Right lobe of liver (tissue), 6 donors: ENCODE measurements around the gene ORMDL1. TPM values are rescaled to one million over a fixed set of nuclear protein-coding genes. Genes with fewer than 3 reads are reported as not detected.
A peak's percentile ranks its signal among the peaks of the same experiment; 100 is the strongest.
"Not testable (repeated sequence)": the region's sequence is repeated elsewhere in the genome, so short reads cannot be mapped to it uniquely, and the experiment has no call there.

Experiments used
- ATAC-seq, 4 donors: fragments of 200-7000 bp; cut with Tn5 transposase; one replicate each; pipeline ENCODE4 v1.9.1; 2020; ENCODE audit warnings: mild to moderate bottlenecking in 4 of 4, moderate library complexity in 4 of 4
- DNase-seq, 3 donors: peaks; one replicate each; pipeline ENCODE4 v3.0.0-alpha.2; 2020
- H3K27ac ChIP-seq, 3 donors: fragments of 200-600 bp; one replicate each; pipeline ENCODE4 v1.8.0; 2022
- H3K27me3 ChIP-seq, 2 donors: fragments of 200-600 bp; one replicate each; pipeline ENCODE4 v1.8.0; 2022
- H3K36me3 ChIP-seq, 4 donors: fragments of 200-600 bp; sonication (generic) in 1 of 4; one replicate each; pipeline versions ENCODE4 v1.5.1 to v1.8.0; 2017 to 2022; ENCODE audit warnings: control low read depth in 1 of 4
- H3K4me1 ChIP-seq, 4 donors: fragments of 200-600 bp; sonication (generic) in 1 of 4; one replicate each; pipeline versions ENCODE4 v1.5.1 to v1.8.0; 2017 to 2022; ENCODE audit warnings: control low read depth in 1 of 4
- H3K4me3 ChIP-seq, 3 donors: fragments of 200-600 bp; one replicate each; pipeline ENCODE4 v1.8.0; 2022
- H3K9me3 ChIP-seq, 4 donors: fragments of 200-600 bp; sonication (generic) in 1 of 4; one replicate each; pipeline versions ENCODE4 v1.5.1 to v1.8.0; 2017 to 2022; ENCODE audit warnings: control low read depth in 1 of 4
- CTCF ChIP-seq, 4 donors: fragments of 200-600 bp in 3 of 4; fragments of 450-650 bp in 1 of 4; IDR thresholded peaks; one replicate each; pipeline versions ENCODE4 v1.5.1 to v1.8.0; 2016 to 2022; ENCODE audit warnings: antibody characterized with exemption in 4 of 4, mild to moderate bottlenecking in 2 of 4
- POLR2A ChIP-seq: fragments of 450-650 bp; IDR thresholded peaks from one replicate; pipeline ENCODE4 v1.6.1; 2017; ENCODE audit warnings: antibody characterized with exemption, mild to moderate bottlenecking
- WGBS: methylation state at CpG from one replicate; pipeline ENCODE4 v1.1.6; 2018; ENCODE audit warnings: low coverage, low lambda C conversion rate; ENCODE audit not compliant: insufficient coverage; ENCODE audit errors: missing lambda C conversion rate; 5-methylcytosine and 5-hydroxymethylcytosine counted together
- intact Hi-C, 2 donors: fragments of 100-400 bp; cut with DNase I; formaldehyde crosslinking; loops; one replicate each; pipeline versions ENCODE4 v1.11.2 to v1.14.1; 2022
- total RNA-seq, 6 experiments: library from RNA; depleted of rRNA in 2 of 6; stranded (reverse); fragments of >200 nt in 2 of 6; fragmentation: NEBNext Ultra II Directional in 3 of 6; extraction: Animal tissue kit (Norgen Biotek cat#: 25700) in 3 of 6; gene quantifications; one replicate each; pipeline versions ENCODE4 v1.1.0 to v1.2.4, GENCODE V29; 2016 to 2023
- donor health status: DM: no; HTN: yes; CAD: no.
- donor health status: DM: no; HTN: no; CAD: no.
- donor health status: DM: no; HTN: no; CAD: no.
- donor health status: DM: no; HTN: yes; CAD: no.
- donor health status: DM: no; HTN: yes; CAD: no.

The ORMDL1 gene
- total RNA-seq, 6 experiments from 2014 or later = 19.1 to 46.1 (median 28.7) TPM

- ATAC-seq = no peak
- TF ChIP-seq CTCF (IDR thresholded peaks at IDR 0.05) = no peak
- TF ChIP-seq POLR2A = no peak
- DNase-seq = no peak
- Histone ChIP-seq H3K27me3 (no peaks in the 10 kb centered on the region), H3K27ac (no peak overlapping the region), H3K4me1 (peaks cover 0 to 13% (median 0%) of the 10 kb centered on the region in 4 donors), H3K9me3 (no peaks in the 10 kb centered on the region), H3K36me3 (no peaks in the 10 kb centered on the region), H3K4me3 (no peak overlapping the region)
- 74% methylated on average over 4 of the region's 4 CpGs for WGBS
- intact Hi-C loops = loop anchor here in 1 of 2 donors (10.0 kb wide), 1 partner anchor 99 kb away; the partner anchor contains the start of gene ASNSD1
Observed at GRCh38 chr2:189763908-189764661, 20.1 kb downstream of the ORMDL1 start.

GRCh38 chr2:189762551-189763298 lies 21.4 kb downstream of the ORMDL1 start, which contains the start of gene OSGEPL1:
Gene OSGEPL1, minus strand, starts transcription at chr2:189762792. Its CDS starts 1,152 bp downstream, at chr2:189761640.
- intact Hi-C loops = loop anchor here in 1 of 2 donors (10.0 kb wide), 1 partner anchor 98 kb away; the partner anchor contains the start of gene ASNSD1
- Histone ChIP-seq H3K4me1 (peaks cover 0 to 13% (median 0%) of the 10 kb centered on the region in 4 donors), H3K4me3 (peak within 1 kb of the TSS; percentile 70 to 86 (median 72)), H3K27ac (peak within 1 kb of the TSS; percentile 78 to 84 (median 83)), H3K36me3 (no peaks in the 10 kb centered on the region), H3K27me3 (no peaks in the 10 kb centered on the region), H3K9me3 (no peaks in the 10 kb centered on the region)
- peak; percentile 33 to 55 (median 44) for TF ChIP-seq CTCF (IDR thresholded peaks at IDR 0.05)
- peak; percentile 60 for TF ChIP-seq POLR2A
- ATAC-seq (peak; percentile 97 to 98 (median 98)), DNase-seq (peak; percentile 95 to 96 (median 95))
- 0% methylated on average over 24 of the region's 33 CpGs for WGBS

- Histone ChIP-seq H3K4me3 (peak overlapping the region; percentile 70 to 86 (median 72)), H3K27ac (peak overlapping the region; percentile 78 to 84 (median 83)), H3K4me1 (peaks cover 0 to 13% (median 0%) of the 10 kb centered on the region in 4 donors), H3K27me3 (no peaks in the 10 kb centered on the region), H3K36me3 (no peaks in the 10 kb centered on the region), H3K9me3 (no peaks in the 10 kb centered on the region)
- 1% methylated on average over 7 of the region's 7 CpGs for WGBS
- intact Hi-C loops = loop anchor here in 1 of 2 donors (10.0 kb wide), 1 partner anchor 97 kb away; the partner anchor contains the start of gene ASNSD1
- ATAC-seq = no peak
- no peak for TF ChIP-seq POLR2A
- TF ChIP-seq CTCF (IDR thresholded peaks at IDR 0.05) = no peak
- DNase-seq = no peak
Observed at GRCh38 chr2:189762229-189762550, 21.9 kb downstream of the ORMDL1 start.

GRCh38 chr2:189760154-189760553 lies 24.0 kb downstream of the ORMDL1 start:
- H3K4me1 ChIP-seq = peaks cover 0 to 13% (median 0%) of the 10 kb centered on the region in 4 donors
- not testable (repeated sequence) for H3K27me3 ChIP-seq, H3K27ac ChIP-seq, H3K9me3 ChIP-seq, H3K36me3 ChIP-seq, DNase-seq, H3K4me3 ChIP-seq, ATAC-seq
- intact Hi-C loops = loop anchor here in 1 of 2 donors (10.0 kb wide), 1 partner anchor 95 kb away; the partner anchor contains the start of gene ASNSD1
- WGBS = 90% methylated on average over 15 of the region's 19 CpGs
